Loucy (cell line): ENCODE measurements around the gene SH3RF2.

Experiments
- H2AFZ ChIP-seq: fragments of 200-600 bp; sonication (generic); 2 replicates; pipeline ENCODE4 v1.6.0; 2016; ENCODE audit warnings: antibody characterized with exemption, mild to moderate bottlenecking, low read length, moderate library complexity
- H3F3A ChIP-seq: fragments of 200-600 bp; 2 replicates; pipeline ENCODE4 v1.6.0; 2016; ENCODE audit warnings: antibody characterized with exemption, low read depth, mild to moderate bottlenecking
- H3K27me3 ChIP-seq: fragments of 200-600 bp; sonication (generic); 2 replicates; pipeline ENCODE4 v1.6.1; 2014; ENCODE audit warnings: low read length, mild to moderate bottlenecking; ENCODE audit not compliant: insufficient read depth, poor library complexity, severe bottlenecking
- H3K36me3 ChIP-seq: fragments of 200-600 bp; sonication (generic); 2 replicates; pipeline ENCODE4 v1.6.1; 2016; ENCODE audit warnings: low read length; ENCODE audit not compliant: insufficient read depth
- H3K4me1 ChIP-seq: fragments of 200-600 bp; sonication (generic); 2 replicates; pipeline ENCODE4 v1.5.1; 2014; ENCODE audit warnings: low read length, mild to moderate bottlenecking; ENCODE audit not compliant: insufficient read depth, poor library complexity, severe bottlenecking
- H3K4me2 ChIP-seq: fragments of 200-600 bp; sonication (generic); 2 replicates; pipeline ENCODE4 v1.6.0; 2014; ENCODE audit warnings: antibody characterized with exemption, low read length, low read depth, mild to moderate bottlenecking; ENCODE audit not compliant: poor library complexity, severe bottlenecking
- H3K4me3 ChIP-seq: fragments of 200-600 bp; sonication (generic); 2 replicates; pipeline ENCODE4 v1.5.1; 2014; ENCODE audit warnings: low read length, mild to moderate bottlenecking, mixed read lengths; ENCODE audit not compliant: poor library complexity, severe bottlenecking
- H3K79me2 ChIP-seq: fragments of 200-600 bp; sonication (generic); 2 replicates; pipeline ENCODE4 v1.6.1; 2014; ENCODE audit warnings: low read length; ENCODE audit not compliant: insufficient read depth
- H3K9ac ChIP-seq: fragments of 200-600 bp; sonication (generic); 2 replicates; pipeline ENCODE4 v1.6.0; 2014; ENCODE audit warnings: mild to moderate bottlenecking, low read depth, low read length, moderate library complexity; ENCODE audit not compliant: poor library complexity, severe bottlenecking
- H3K9me2 ChIP-seq: fragments of 200-600 bp; sonication (generic); replicated peaks from 2 replicates; pipeline ENCODE4 v1.6.1; 2016; ENCODE audit warnings: low read depth, low read length, mixed read lengths
- H3K9me3 ChIP-seq: fragments of 200-600 bp; sonication (generic); 2 replicates; pipeline ENCODE4 v1.6.1; 2014; ENCODE audit warnings: mild to moderate bottlenecking, antibody characterized with exemption, low read length, low read depth; ENCODE audit not compliant: insufficient read depth
- H4K20me1 ChIP-seq: fragments of 200-600 bp; sonication (generic); 2 replicates; pipeline ENCODE4 v1.6.0; 2014; ENCODE audit warnings: antibody characterized with exemption, low read length, mild to moderate bottlenecking; ENCODE audit not compliant: insufficient read depth, poor library complexity, severe bottlenecking
- CTCF ChIP-seq: fragments of 200-600 bp; sonication (generic); conservative IDR thresholded peaks from 2 replicates; pipeline ENCODE4 v1.5.1; 2014; ENCODE audit warnings: mild to moderate bottlenecking, antibody characterized with exemption, low read length
- EZH2phosphoT487 ChIP-seq: fragments of 200-600 bp; IDR thresholded peaks from 2 replicates; pipeline ENCODE4 v1.6.1; 2018; ENCODE audit warnings: antibody characterized with exemption, mild to moderate bottlenecking, moderate library complexity, borderline replicate concordance

SH3RF2 gene

GRCh38 chr5:146059460-146060220 lies 123.3 kb downstream of the SH3RF2 start:
- Histone ChIP-seq H4K20me1 (no peaks in the 10 kb centered on the region), H2AFZ (peak overlapping the region; percentile 11; the same call in 1 of the 2 replicates), H3K4me2 (no peak overlapping the region), H3K4me3 (no peak overlapping the region), H3K9me3 (no peaks in the 10 kb centered on the region), H3K27me3 (no peaks in the 10 kb centered on the region), H3K9ac (no peak overlapping the region), H3K36me3 (no peaks in the 10 kb centered on the region), H3K9me2 (no peaks in the 10 kb centered on the region), H3K79me2 (no peaks in the 10 kb centered on the region), H3F3A (no peaks in the 10 kb centered on the region), H3K4me1 (no peaks in the 10 kb centered on the region)
- TF ChIP-seq EZH2phosphoT487: no peak

GRCh38 chr5:146060221-146060585 lies 123.8 kb downstream of the SH3RF2 start:
- Histone ChIP-seq H3K27me3 (no peaks in the 10 kb centered on the region), H3K4me1 (no peaks in the 10 kb centered on the region), H3F3A (no peaks in the 10 kb centered on the region), H3K9me2 (no peaks in the 10 kb centered on the region), H3K9ac (no peak overlapping the region), H3K4me3 (no peak overlapping the region), H4K20me1 (no peaks in the 10 kb centered on the region), H3K36me3 (no peaks in the 10 kb centered on the region), H3K4me2 (no peak overlapping the region), H2AFZ (no peak overlapping the region), H3K9me3 (no peaks in the 10 kb centered on the region), H3K79me2 (no peaks in the 10 kb centered on the region)
- TF ChIP-seq EZH2phosphoT487 (no peak), CTCF (no peak)

GRCh38 chr5:146066968-146067367 lies 130.6 kb downstream of the SH3RF2 start:
- Histone ChIP-seq H3K36me3 (no peaks in the 10 kb centered on the region), H3K27me3 (no peaks in the 10 kb centered on the region), H3K79me2 (no peaks in the 10 kb centered on the region), H3K4me1 (no peaks in the 10 kb centered on the region), H4K20me1 (no peaks in the 10 kb centered on the region), H2AFZ (no peak overlapping the region), H3K9me2 (no peaks in the 10 kb centered on the region), H3F3A (no peaks in the 10 kb centered on the region), H3K9ac (no peak overlapping the region), H3K4me2 (no peak overlapping the region), H3K4me3 (no peak overlapping the region), H3K9me3 (no peaks in the 10 kb centered on the region)
- TF ChIP-seq CTCF (no peak), EZH2phosphoT487 (no peak)

- Histone ChIP-seq H3K36me3 (no peaks in the 10 kb centered on the region), H3F3A (no peaks in the 10 kb centered on the region), H4K20me1 (no peaks in the 10 kb centered on the region), H3K79me2 (no peaks in the 10 kb centered on the region), H3K4me1 (no peaks in the 10 kb centered on the region), H3K27me3 (no peaks in the 10 kb centered on the region), H3K4me2 (no peak overlapping the region), H3K9me2 (no peaks in the 10 kb centered on the region), H3K9me3 (no peaks in the 10 kb centered on the region), H3K4me3 (no peak overlapping the region), H2AFZ (no peak overlapping the region), H3K9ac (no peak overlapping the region)
- no peak for TF ChIP-seq CTCF
- TF ChIP-seq EZH2phosphoT487: no peak
Observed at GRCh38 chr5:146068206-146068605, 131.8 kb downstream of the SH3RF2 start.
